ENCODE results near the gene IMP4.

Gene IMP4

DNA sequence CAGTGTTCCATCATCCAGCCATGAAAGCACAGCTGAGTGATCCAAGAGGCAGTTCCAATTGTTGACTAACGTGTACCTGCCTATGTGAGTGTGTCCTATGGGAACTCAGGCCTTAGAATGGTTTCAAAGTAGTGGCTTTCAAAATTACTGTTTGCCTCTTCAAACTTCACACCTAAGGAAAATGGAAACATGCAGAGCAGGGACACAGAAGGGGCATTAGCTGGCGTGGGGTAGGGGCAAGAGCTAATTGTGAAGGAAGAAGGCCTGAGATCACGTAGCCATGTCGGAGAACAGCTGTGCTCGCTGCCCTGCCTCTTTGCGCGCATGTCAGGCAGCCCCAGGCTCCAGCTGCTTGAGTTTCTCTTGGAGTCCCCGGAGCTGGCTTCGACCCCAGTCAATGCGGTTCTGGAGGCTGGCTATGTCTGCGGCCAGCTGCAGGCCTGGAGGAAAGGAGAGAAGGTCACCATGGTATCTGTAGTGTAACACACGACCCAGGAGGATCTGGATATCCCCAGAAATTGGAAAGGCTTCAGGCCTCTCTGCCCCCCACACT lies 3.8 kb upstream of the IMP4 start:
- ChIA-PET POLR2A (no interaction called here), CTCF (interaction anchor here (3.6 to 9.9 kb wide), 2 partner anchors 35 to 158 kb away, joined by 9 to 53 read pairs; partner anchors contain the start of gene SMPD4)
- no peak for DNase-seq (ENCODE audit: low read depth, low spot score)
- no peak overlapping the region for H3K4me3 ChIP-seq (ENCODE audit: low read depth, low read length)
- TF ChIP-seq, protein P1, sequence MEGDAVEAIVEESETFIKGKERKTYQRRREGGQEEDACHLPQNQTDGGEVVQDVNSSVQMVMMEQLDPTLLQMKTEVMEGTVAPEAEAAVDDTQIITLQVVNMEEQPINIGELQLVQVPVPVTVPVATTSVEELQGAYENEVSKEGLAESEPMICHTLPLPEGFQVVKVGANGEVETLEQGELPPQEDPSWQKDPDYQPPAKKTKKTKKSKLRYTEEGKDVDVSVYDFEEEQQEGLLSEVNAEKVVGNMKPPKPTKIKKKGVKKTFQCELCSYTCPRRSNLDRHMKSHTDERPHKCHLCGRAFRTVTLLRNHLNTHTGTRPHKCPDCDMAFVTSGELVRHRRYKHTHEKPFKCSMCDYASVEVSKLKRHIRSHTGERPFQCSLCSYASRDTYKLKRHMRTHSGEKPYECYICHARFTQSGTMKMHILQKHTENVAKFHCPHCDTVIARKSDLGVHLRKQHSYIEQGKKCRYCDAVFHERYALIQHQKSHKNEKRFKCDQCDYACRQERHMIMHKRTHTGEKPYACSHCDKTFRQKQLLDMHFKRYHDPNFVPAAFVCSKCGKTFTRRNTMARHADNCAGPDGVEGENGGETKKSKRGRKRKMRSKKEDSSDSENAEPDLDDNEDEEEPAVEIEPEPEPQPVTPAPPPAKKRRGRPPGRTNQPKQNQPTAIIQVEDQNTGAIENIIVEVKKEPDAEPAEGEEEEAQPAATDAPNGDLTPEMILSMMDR (IDR thresholded peaks at IDR 0.05; ENCODE audit: insufficient read depth, low read length, missing control alignments), result no peak

DNA sequence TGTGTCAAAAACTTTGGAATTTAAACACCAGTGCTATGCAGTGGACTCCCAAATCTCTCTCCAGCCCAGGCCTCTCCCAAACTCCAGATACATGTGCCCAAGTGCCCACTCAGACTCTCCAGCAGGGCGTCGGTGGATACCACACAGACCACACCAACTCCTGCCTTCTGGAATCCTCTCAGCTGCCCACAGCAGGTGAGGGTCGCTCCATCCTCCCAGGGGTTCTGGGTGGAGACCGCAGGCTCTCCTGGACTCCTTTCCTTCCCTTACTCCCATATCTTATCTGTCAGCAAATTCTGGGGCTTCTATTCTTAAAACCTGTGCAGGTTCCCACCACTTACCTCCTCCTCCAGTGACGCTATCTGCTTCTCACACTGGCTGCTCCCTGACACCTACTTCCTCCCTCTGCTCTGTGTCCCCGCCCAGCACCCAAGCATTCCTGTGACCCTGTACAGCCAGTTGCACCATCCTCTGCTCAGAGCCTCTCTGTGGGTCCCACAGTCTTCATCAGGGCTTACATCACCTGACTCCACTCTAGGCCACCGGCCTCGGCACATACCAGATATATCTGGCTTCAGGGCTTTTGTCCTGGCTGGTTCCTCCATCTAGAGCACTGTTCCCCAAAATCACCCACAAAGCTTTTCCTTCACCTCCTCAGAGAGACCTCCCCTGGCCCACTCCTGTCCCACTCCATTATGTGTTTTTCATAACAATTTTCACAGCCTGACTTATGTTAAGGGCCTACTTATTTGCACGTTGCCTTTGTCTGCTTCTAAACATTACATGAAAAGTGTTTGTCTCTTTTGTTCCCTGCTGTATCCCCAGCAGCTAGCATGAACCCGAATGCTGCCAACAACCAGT lies 2.6 kb upstream of the IMP4 start:
- no peak for DNase-seq (ENCODE audit: low read depth, low spot score)
- POLR2A ChIA-PET, result no interaction called here
- no peak overlapping the region for H3K4me3 ChIP-seq (ENCODE audit: low read depth, low read length)
- CTCF ChIA-PET, result interaction anchor here (1.0 to 9.9 kb wide), 5 partner anchors 9 to 159 kb away, joined by 3 to 53 read pairs (median 4); partner anchors contain the start of genes MZT2B, PTPN18 and SMPD4
- TF ChIP-seq, protein P1 (IDR thresholded peaks at IDR 0.05; ENCODE audit: insufficient read depth, low read length, missing control alignments), result no peak

DNA sequence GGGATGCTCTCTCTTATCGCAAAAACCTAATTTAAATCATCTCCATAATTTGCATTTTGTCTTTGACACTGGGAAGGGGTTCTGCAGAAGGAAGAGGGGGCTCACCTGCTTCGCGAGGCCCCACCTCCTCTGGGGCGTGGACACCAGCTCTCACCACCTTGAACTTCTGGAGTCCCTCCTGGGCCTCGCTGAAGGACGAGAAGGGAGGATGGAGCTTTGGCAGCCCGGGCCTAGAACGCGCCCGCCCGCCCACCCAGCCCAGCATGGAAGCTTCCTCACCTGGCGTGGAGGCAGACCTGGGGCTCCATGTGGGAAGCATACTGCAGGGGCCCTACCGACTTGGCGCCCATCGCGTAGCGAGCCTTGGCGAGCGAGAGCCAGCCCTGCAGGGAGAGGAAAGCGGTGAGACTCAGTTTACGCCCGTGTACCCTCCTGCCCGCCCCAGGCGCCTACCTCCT lies 1.1 kb upstream of the IMP4 start:
- CTCF ChIA-PET, result interaction anchor here (1.0 to 9.9 kb wide), 7 partner anchors 8 to 405 kb away, joined by 3 to 53 read pairs (median 4); partner anchors contain the start of genes MZT2B, PTPN18 and SMPD4
- POLR2A ChIA-PET, result interaction anchor here (0.6 to 1.7 kb wide), 3 partner anchors 10 to 175 kb away, joined by 3 to 17 read pairs (median 3); partner anchors contain the start of gene PTPN18

DNA sequence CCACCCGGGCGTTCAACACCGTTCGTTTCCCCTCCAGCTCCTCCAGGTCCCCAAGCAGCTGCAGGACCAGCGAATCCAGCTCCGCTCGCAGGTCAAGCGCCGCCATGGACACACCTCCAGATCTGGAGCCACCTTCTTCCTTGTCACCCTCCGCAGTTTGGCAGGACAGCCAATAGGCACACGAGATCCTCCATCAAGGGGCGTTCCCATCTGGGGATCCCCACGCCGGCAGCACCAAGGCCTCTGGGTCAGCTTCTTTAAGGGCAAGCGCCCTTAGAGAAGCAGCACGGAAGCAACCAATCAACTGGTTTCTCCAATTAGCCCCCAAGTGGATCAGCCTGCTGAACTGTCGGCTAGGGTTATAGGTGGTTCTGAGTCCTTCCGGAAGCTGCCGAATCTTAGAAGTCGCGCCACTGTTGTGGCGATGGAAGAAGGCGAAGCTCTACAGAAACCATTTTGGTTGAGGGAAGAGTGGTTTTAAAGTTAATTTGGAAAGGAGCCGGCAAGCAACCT lies 621 bp upstream of the IMP4 start:
- TF ChIP-seq, protein P1 (IDR thresholded peaks at IDR 0.05; ENCODE audit: insufficient read depth, low read length, missing control alignments), result no peak
- DNase-seq (ENCODE audit: low read depth, low spot score), result no peak
- POLR2A ChIA-PET, result interaction anchor here (0.6 to 1.7 kb wide), 8 partner anchors 8 to 1971 kb away, joined by 3 to 17 read pairs (median 3); partner anchors contain the start of genes PTPN18 and SMPD4
- H3K4me3 ChIP-seq (ENCODE audit: low read depth, low read length), result peak overlapping the region; percentile 93
- CTCF ChIA-PET, result interaction anchor here (1.0 to 9.9 kb wide), 6 partner anchors 9 to 406 kb away, joined by 3 to 53 read pairs (median 14); partner anchors contain the start of genes PTPN18 and SMPD4

More for the DNA sequence above, 1.1 kb upstream of the IMP4 start:
- TF ChIP-seq, protein P1 (IDR thresholded peaks at IDR 0.05; ENCODE audit: insufficient read depth, low read length, missing control alignments), result no peak
- DNase-seq (ENCODE audit: low read depth, low spot score), result no peak
- H3K4me3 ChIP-seq (ENCODE audit: low read depth, low read length), result peak overlapping the region; percentile 93

DNA sequence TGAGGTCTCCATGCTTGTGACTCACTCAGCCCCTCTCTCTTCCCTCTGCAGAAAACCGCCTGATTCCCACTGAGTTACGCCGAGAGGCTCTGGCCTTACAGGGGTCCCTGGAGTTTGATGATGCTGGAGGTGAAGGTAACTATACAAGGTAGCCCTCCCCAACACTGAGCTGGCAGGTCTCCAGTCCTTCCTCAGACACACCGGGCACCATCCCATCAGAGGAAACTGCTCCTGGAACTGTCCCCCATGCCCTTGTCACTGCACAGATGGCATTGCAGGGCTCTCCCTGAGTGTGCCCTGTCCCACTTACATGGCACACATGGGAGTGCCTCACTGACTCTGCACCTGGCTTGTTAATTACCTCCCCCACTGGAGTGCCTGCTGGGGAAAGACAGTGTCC lies 1.9 kb downstream of the IMP4 start:
- TF ChIP-seq, protein P1 (IDR thresholded peaks at IDR 0.05; ENCODE audit: insufficient read depth, low read length, missing control alignments), result no peak
- POLR2A ChIA-PET, result no interaction called here

More for the DNA sequence above, 1.9 kb downstream of the IMP4 start:
- CTCF ChIA-PET, result interaction anchor here (1.1 to 9.9 kb wide), 4 partner anchors 10 to 29 kb away, joined by 3 to 53 read pairs (median 24); partner anchors contain the start of gene PTPN18
- H3K4me3 ChIP-seq (ENCODE audit: low read depth, low read length), result no peak overlapping the region
- DNase-seq (ENCODE audit: low read depth, low spot score), result no peak
